ENCODE data around the gene GPI.

DNA sequence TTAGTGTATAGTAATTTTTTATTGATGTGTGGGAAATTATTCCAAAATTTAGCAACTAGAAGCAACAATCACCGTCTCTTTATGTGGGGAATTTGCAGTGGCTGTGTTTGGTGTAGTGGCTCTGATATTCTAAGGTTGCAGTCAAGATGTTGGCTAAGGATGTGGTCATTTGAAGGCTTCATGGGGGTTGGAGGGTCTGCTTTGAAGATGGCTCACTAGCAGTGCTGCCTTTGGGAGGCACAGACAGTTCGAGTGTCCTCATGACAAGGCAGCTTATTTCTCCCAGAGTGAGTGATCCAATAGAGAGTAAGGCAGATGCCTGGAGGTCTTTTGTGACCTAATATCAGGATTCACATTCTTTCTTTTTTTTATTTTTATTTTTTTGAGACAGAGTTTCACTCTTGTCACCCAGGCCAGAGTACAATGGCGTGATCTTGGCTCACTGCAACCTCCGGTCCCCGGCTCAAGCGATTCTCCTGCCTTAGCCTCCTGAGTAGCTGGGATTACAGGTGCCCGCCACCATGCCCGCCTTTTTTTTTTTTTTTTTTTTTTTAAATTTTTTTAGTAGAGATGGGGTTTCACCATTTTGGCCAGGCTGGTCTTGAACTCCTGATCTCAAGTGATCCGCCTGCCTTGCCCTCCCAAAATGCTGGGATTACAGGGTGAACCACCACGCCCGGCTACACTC lies 8.7 kb downstream of the GPI start:
- TF ChIP-seq EZH2 (IDR thresholded peaks at IDR 0.05; ENCODE audit: low read length, unreplicated experiment) (no peak), EZH2phosphoT487 (IDR thresholded peaks at IDR 0.05; ENCODE audit: borderline replicate concordance, low read length) (no peak)
- TF ChIP-seq, protein P1, sequence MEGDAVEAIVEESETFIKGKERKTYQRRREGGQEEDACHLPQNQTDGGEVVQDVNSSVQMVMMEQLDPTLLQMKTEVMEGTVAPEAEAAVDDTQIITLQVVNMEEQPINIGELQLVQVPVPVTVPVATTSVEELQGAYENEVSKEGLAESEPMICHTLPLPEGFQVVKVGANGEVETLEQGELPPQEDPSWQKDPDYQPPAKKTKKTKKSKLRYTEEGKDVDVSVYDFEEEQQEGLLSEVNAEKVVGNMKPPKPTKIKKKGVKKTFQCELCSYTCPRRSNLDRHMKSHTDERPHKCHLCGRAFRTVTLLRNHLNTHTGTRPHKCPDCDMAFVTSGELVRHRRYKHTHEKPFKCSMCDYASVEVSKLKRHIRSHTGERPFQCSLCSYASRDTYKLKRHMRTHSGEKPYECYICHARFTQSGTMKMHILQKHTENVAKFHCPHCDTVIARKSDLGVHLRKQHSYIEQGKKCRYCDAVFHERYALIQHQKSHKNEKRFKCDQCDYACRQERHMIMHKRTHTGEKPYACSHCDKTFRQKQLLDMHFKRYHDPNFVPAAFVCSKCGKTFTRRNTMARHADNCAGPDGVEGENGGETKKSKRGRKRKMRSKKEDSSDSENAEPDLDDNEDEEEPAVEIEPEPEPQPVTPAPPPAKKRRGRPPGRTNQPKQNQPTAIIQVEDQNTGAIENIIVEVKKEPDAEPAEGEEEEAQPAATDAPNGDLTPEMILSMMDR (conservative IDR thresholded peaks at IDR 0.05; ENCODE audit: low read depth, low read length), result no peak

Data from PC-3 (cell line).